Neural cell (in vitro differentiated cells): ENCODE measurements around the gene CRYBA1.

Experiments
- EZH2 ChIP-seq: fragments of 200-600, 300-800 bp; shearing (Covaris generic), sonication (generic); IDR thresholded peaks from 2 replicates; pipeline ENCODE4 v1.6.1; 2014; ENCODE audit warnings: antibody characterized with exemption, low read length, borderline replicate concordance, mild to moderate bottlenecking; ENCODE audit not compliant: insufficient read depth, poor library complexity, severe bottlenecking
- POLR2AphosphoS5 ChIP-seq: IDR thresholded peaks from 2 replicates; pipeline ENCODE4 v1.6.1; 2012
- RAD21 ChIP-seq: fragments of 450-650 bp; conservative IDR thresholded peaks from 2 replicates; pipeline ENCODE4 v1.6.1; 2014; ENCODE audit warnings: antibody characterized with exemption, mild to moderate bottlenecking, moderate library complexity
- TF ChIP-seq, protein P1 (sequence below): fragments of 450-650 bp; IDR thresholded peaks from 2 replicates; pipeline ENCODE4 v1.5.1; 2014; ENCODE audit warnings: antibody characterized with exemption, mild to moderate bottlenecking, moderate library complexity; ENCODE audit not compliant: poor library complexity, severe bottlenecking
- TF ChIP-seq, protein P2 (sequence below): IDR thresholded peaks from 2 replicates; pipeline ENCODE4 v1.6.1; 2012; ENCODE audit warnings: borderline replicate concordance

DNA sequence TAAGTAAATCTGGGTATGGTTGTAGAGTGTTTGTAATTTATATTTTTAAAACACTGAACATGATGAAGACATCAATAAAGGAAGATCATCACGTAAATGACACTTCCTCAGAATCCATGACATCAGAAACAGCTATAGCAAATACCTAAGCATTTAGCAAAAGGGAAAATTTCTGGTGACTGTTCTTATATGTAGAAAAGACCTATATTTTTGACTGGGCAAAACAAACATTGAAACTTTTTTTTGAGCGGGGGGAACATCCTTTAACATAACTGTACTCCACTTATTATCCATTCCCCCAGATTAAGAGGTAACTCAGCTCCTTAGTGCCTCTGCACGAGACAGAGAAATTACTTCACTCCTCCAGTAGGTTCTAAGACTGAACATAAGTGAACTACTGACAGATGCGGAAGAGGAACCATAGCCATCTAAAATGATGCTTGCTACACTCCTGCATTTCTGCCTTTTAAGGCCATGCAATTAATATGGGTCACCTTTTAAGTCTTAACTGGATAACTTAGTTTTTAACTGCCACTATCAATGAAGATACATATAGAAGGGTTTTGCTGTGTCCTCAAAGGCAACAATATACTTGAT is 9.4 kb downstream of the CRYBA1 start:
- TF ChIP-seq, protein P1, sequence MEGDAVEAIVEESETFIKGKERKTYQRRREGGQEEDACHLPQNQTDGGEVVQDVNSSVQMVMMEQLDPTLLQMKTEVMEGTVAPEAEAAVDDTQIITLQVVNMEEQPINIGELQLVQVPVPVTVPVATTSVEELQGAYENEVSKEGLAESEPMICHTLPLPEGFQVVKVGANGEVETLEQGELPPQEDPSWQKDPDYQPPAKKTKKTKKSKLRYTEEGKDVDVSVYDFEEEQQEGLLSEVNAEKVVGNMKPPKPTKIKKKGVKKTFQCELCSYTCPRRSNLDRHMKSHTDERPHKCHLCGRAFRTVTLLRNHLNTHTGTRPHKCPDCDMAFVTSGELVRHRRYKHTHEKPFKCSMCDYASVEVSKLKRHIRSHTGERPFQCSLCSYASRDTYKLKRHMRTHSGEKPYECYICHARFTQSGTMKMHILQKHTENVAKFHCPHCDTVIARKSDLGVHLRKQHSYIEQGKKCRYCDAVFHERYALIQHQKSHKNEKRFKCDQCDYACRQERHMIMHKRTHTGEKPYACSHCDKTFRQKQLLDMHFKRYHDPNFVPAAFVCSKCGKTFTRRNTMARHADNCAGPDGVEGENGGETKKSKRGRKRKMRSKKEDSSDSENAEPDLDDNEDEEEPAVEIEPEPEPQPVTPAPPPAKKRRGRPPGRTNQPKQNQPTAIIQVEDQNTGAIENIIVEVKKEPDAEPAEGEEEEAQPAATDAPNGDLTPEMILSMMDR, result no peak
- TF ChIP-seq EZH2 (no peak), RAD21 (no peak), POLR2AphosphoS5 (no peak)
- TF ChIP-seq, protein P2, sequence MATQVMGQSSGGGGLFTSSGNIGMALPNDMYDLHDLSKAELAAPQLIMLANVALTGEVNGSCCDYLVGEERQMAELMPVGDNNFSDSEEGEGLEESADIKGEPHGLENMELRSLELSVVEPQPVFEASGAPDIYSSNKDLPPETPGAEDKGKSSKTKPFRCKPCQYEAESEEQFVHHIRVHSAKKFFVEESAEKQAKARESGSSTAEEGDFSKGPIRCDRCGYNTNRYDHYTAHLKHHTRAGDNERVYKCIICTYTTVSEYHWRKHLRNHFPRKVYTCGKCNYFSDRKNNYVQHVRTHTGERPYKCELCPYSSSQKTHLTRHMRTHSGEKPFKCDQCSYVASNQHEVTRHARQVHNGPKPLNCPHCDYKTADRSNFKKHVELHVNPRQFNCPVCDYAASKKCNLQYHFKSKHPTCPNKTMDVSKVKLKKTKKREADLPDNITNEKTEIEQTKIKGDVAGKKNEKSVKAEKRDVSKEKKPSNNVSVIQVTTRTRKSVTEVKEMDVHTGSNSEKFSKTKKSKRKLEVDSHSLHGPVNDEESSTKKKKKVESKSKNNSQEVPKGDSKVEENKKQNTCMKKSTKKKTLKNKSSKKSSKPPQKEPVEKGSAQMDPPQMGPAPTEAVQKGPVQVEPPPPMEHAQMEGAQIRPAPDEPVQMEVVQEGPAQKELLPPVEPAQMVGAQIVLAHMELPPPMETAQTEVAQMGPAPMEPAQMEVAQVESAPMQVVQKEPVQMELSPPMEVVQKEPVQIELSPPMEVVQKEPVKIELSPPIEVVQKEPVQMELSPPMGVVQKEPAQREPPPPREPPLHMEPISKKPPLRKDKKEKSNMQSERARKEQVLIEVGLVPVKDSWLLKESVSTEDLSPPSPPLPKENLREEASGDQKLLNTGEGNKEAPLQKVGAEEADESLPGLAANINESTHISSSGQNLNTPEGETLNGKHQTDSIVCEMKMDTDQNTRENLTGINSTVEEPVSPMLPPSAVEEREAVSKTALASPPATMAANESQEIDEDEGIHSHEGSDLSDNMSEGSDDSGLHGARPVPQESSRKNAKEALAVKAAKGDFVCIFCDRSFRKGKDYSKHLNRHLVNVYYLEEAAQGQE, result no peak
